Measurements from ENCODE around the gene C2orf15.

- TF ChIP-seq FOXK2 (IDR thresholded peaks at IDR 0.05) (no peak), ZNF687 (IDR thresholded peaks at IDR 0.05) (no peak), CREB1 (IDR thresholded peaks at IDR 0.05; ENCODE audit: low read depth) (no peak)
Measured at GRCh38 chr2:99190548-99190947, 49.0 kb downstream of the C2orf15 start.
